GM04504 (cell line): ENCODE data around the gene TNFSF9.
"Not testable (repeated sequence)": the region's sequence is repeated elsewhere in the genome, so short reads cannot be mapped to it uniquely, and the experiment has no call there.

Experiments used
- DNase-seq: peaks from one replicate; pipeline ENCODE4 v3.0.0-alpha.2; 2012; ENCODE audit warnings: low read depth

The TNFSF9 gene

DNA sequence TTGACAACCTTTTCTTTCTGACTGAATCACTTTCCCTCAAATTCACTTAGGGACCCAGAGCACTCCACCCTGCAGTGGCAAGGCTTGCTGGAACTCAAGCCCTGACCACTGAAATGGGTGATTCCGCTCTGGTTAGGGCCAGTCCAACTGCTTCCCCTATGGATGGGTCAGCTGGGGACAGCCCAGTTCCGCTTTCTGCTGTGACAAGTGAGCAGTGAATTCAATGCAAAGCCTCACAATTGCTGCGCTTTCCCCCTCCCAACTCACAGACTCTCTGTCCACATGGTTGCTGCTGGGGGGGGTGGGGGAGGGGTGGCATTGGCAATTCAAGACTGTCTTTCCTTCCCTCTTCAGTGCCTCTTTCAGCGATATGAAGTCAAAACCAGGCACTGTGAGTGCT, 41.4 kb downstream of the TNFSF9 start:
- no peak for DNase-seq

DNA sequence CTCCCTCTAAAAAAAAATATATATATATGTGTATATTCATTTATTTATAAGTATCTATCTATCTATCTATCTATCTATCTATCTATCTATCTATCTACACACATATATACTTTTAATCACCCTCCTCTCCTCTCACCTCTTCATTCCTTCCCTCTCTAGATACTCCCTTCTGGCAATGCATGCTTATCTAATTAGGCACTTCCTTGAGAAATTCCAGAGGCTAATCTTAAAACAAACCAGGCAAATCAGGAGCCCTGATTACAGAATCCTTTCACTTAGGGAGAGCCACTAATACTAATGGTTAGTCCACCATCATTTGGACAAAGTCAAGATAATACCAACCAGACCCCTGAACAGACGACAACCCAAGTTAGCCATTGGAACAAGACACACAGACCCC, 42.5 kb downstream of the TNFSF9 start:
- no peak for DNase-seq

- no peak for DNase-seq
Observed at GRCh38 chr19:6576869-6577475, 46.1 kb downstream of the TNFSF9 start.

- no peak for DNase-seq
Observed at GRCh38 chr19:6577476-6578125, 46.8 kb downstream of the TNFSF9 start.

DNA sequence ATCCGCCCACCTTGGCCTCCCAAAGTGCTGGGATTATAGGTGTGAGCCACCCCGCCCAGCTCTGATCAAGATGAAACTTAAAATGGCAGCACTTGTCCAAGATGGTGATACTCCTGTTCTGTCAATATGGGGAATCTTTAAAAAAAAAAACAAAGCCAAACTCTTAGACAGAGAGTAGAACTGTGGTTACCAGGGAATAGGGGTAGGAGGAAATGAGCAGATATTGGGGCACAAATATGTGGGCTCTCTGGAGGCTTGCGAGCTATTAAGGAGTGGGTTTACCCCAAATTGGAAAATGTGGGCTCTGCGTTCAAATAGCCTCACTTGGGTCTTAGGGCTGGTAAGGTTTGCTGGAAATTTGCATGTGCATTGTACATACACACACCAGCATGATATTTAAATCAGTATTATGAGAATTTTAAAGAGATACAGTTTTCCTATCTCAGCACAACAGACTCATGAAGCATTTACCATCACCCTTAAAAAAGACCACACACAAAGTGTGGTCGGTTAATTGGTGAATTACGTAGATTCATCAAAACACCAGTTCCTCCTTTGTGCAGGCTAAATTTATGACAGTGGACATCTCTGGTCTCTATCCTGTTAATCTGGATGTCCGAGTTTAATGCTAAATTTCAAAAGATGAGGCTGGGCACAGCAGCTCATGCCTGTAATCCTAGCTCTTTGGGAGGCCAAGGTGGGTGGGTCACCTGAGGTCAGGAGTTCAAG, 48.8 kb downstream of the TNFSF9 start:
- DNase-seq: no peak

DNA sequence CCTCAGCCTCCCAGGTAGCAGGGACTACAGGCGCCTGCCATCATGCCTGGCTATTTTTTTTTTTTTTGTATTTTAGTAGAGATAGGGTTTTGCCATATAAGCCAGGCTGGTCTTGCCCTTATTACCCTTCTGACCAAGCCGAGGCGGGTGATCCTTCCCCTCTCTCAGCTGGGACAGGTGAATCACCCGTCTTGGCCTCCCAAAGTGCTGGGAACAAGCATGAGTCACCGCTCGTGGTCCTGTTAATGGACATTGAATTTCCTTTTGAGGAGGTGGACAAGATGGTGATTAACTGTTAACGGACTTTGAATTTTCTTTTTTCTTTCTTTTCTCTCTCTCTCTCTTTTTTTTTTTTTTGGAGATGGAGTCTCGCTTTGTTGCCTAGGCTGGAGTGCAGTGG, 49.5 kb downstream of the TNFSF9 start:
- DNase-seq: peak; percentile 48

- DNase-seq: not testable (repeated sequence)
Observed at GRCh38 chr19:6582515-6583484, 52.0 kb downstream of the TNFSF9 start.
